Neural cell (in vitro differentiated cells): ENCODE data around the gene ACOT13. TPM values are rescaled to one million over a fixed set of nuclear protein-coding genes. Genes with fewer than 3 reads are reported as not detected.
"Not testable (repeated sequence)": the region's sequence is repeated elsewhere in the genome, so short reads cannot be mapped to it uniquely, and the experiment has no call there.

Experiments used
- H2AFZ ChIP-seq: fragments of 200-600, 300-800 bp; sonication (generic), shearing (Covaris generic); 2 replicates; pipeline ENCODE4 v1.6.0; 2014; ENCODE audit warnings: low read depth, mild to moderate bottlenecking, antibody characterized with exemption, low read length, moderate library complexity
- H3F3A ChIP-seq: fragments of 200-600 bp; shearing (Covaris generic); 2 replicates; pipeline ENCODE4 v1.6.1; 2016; ENCODE audit warnings: mild to moderate bottlenecking, moderate library complexity, mixed read lengths, antibody characterized with exemption, low read length; ENCODE audit not compliant: insufficient read depth, poor library complexity, severe bottlenecking
- H3K27ac ChIP-seq: fragments of 200-600, 300-800 bp; sonication (generic), shearing (Covaris generic); 2 replicates; pipeline ENCODE4 v1.5.1; 2014; ENCODE audit warnings: mild to moderate bottlenecking, low read length, moderate library complexity
- H3K27me3 ChIP-seq: fragments of 300-800, 200-600 bp; sonication (generic), shearing (Covaris generic); 2 replicates; pipeline ENCODE4 v1.6.0; 2014; ENCODE audit warnings: mild to moderate bottlenecking, low read depth, low read length, moderate library complexity; ENCODE audit not compliant: insufficient read depth
- H3K36me3 ChIP-seq: fragments of 300-800, 200-600 bp; sonication (generic), shearing (Covaris generic); 2 replicates; pipeline ENCODE4 v1.5.1; 2014; ENCODE audit warnings: mild to moderate bottlenecking, antibody characterized with exemption, low read length, moderate library complexity; ENCODE audit not compliant: insufficient read depth
- H3K4me2 ChIP-seq: fragments of 300-800, 200-600 bp; sonication (generic), shearing (Covaris generic); 2 replicates; pipeline ENCODE4 v1.6.0; 2014; ENCODE audit warnings: mild to moderate bottlenecking, low read length
- H3K4me3 ChIP-seq: fragments of 300-800, 200-600 bp; sonication (generic), shearing (Covaris generic); 2 replicates; pipeline ENCODE4 v1.5.1; 2014; ENCODE audit warnings: mild to moderate bottlenecking, low read length, moderate library complexity
- H3K79me2 ChIP-seq: fragments of 200-600 bp; shearing (Covaris generic); replicated peaks from 2 replicates; pipeline ENCODE4 v1.6.0; 2014; ENCODE audit warnings: mild to moderate bottlenecking, low read length, moderate library complexity; ENCODE audit not compliant: insufficient read depth
- H3K9ac ChIP-seq: fragments of 300-800, 200-600 bp; sonication (generic), shearing (Covaris generic); 2 replicates; pipeline ENCODE4 v1.6.1; 2016; ENCODE audit warnings: mild to moderate bottlenecking, low read length, mixed read lengths
- H3K9me2 ChIP-seq: fragments of 200-600 bp; shearing (Covaris generic); 2 replicates; pipeline ENCODE4 v1.6.1; 2016; ENCODE audit warnings: mild to moderate bottlenecking, low read length, mixed read lengths; ENCODE audit not compliant: insufficient read depth
- H3K9me3 ChIP-seq: fragments of 200-600, 300-800 bp; sonication (generic), shearing (Covaris generic); 2 replicates; pipeline ENCODE4 v1.6.1; 2016; ENCODE audit warnings: mild to moderate bottlenecking, mixed run types, low read length, moderate library complexity, mixed read lengths
- H4K20me1 ChIP-seq: fragments of 200-600 bp; shearing (Covaris generic); 2 replicates; pipeline ENCODE4 v1.6.1; 2016; ENCODE audit warnings: mild to moderate bottlenecking, mixed run types; ENCODE audit not compliant: insufficient read depth
- CTCF ChIP-seq: fragments of 450-650 bp; IDR thresholded peaks from 2 replicates; pipeline ENCODE4 v1.5.1; 2014; ENCODE audit warnings: antibody characterized with exemption, mild to moderate bottlenecking, moderate library complexity; ENCODE audit not compliant: poor library complexity, severe bottlenecking
- EP300 ChIP-seq: fragments of 450-650 bp; conservative IDR thresholded peaks from 2 replicates; pipeline ENCODE4 v1.6.1; 2014; ENCODE audit warnings: antibody characterized with exemption, mild to moderate bottlenecking, moderate library complexity; ENCODE audit not compliant: poor library complexity, severe bottlenecking
- EZH2 ChIP-seq: fragments of 200-600, 300-800 bp; shearing (Covaris generic), sonication (generic); IDR thresholded peaks from 2 replicates; pipeline ENCODE4 v1.6.1; 2014; ENCODE audit warnings: antibody characterized with exemption, low read length, borderline replicate concordance, mild to moderate bottlenecking; ENCODE audit not compliant: insufficient read depth, poor library complexity, severe bottlenecking
- MXI1 ChIP-seq: fragments of 450-650 bp; conservative IDR thresholded peaks from 2 replicates; pipeline ENCODE4 v1.6.1; 2014; ENCODE audit warnings: antibody characterized with exemption, mild to moderate bottlenecking; ENCODE audit not compliant: poor library complexity, severe bottlenecking
- POLR2AphosphoS5 ChIP-seq: IDR thresholded peaks from 2 replicates; pipeline ENCODE4 v1.6.1; 2012
- RAD21 ChIP-seq: fragments of 450-650 bp; conservative IDR thresholded peaks from 2 replicates; pipeline ENCODE4 v1.6.1; 2014; ENCODE audit warnings: antibody characterized with exemption, mild to moderate bottlenecking, moderate library complexity
- REST ChIP-seq: IDR thresholded peaks from 2 replicates; pipeline ENCODE4 v1.6.1; 2012; ENCODE audit warnings: borderline replicate concordance
- SMC3 ChIP-seq: fragments of 450-650 bp; conservative IDR thresholded peaks from 2 replicates; pipeline ENCODE4 v1.6.1; 2014; ENCODE audit warnings: antibody characterized with exemption, mild to moderate bottlenecking, moderate library complexity; ENCODE audit not compliant: poor library complexity
- TAF1 ChIP-seq: IDR thresholded peaks from 2 replicates; pipeline ENCODE4 v1.6.1; 2012; ENCODE audit warnings: low read depth
- polyA plus RNA-seq: library from polyadenylated mRNA; depleted of rRNA; stranded (reverse); fragments of >200 nt; gene quantifications from 2 replicates; pipeline ENCODE4 v1.2.3, GENCODE V29; 2014

ACOT13 gene
- polyA plus RNA-seq, 1 donor from 2014 or later, result 9.9 TPM

- H2AFZ ChIP-seq, result no peak overlapping the region
- no peaks in the 10 kb centered on the region for H4K20me1 ChIP-seq
- H3K27me3 ChIP-seq, result no peaks in the 10 kb centered on the region
- H3K9ac ChIP-seq, result no peak overlapping the region
- H3F3A ChIP-seq, result no peaks in the 10 kb centered on the region
- no peak overlapping the region for H3K4me3 ChIP-seq
- H3K27ac ChIP-seq, result no peak overlapping the region
- no peaks in the 10 kb centered on the region for H3K9me3 ChIP-seq
- no peaks in the 10 kb centered on the region for H3K36me3 ChIP-seq
- no peaks in the 10 kb centered on the region for H3K9me2 ChIP-seq
- TF ChIP-seq POLR2AphosphoS5 (no peak), RAD21 (no peak), CTCF (no peak), EP300 (no peak), EZH2 (no peak), TAF1 (no peak), MXI1 (no peak), REST (no peak), SMC3 (no peak)
- H3K79me2 ChIP-seq, result no peaks in the 10 kb centered on the region
- H3K4me2 ChIP-seq, result no peak overlapping the region
Observed at GRCh38 chr6:24752917-24753492, 86.1 kb downstream of the ACOT13 start.

- no peak overlapping the region for H2AFZ ChIP-seq
- no peaks in the 10 kb centered on the region for H3K9me3 ChIP-seq
- H3K27ac ChIP-seq, result no peak overlapping the region
- H3K36me3 ChIP-seq, result no peaks in the 10 kb centered on the region
- TF ChIP-seq REST (no peak), SMC3 (no peak), POLR2AphosphoS5 (no peak), RAD21 (no peak), TAF1 (no peak), MXI1 (no peak)
- H3F3A ChIP-seq, result no peaks in the 10 kb centered on the region
- no peak overlapping the region for H3K9ac ChIP-seq
- H3K27me3 ChIP-seq, result no peaks in the 10 kb centered on the region
- no peaks in the 10 kb centered on the region for H4K20me1 ChIP-seq
- no peak overlapping the region for H3K4me2 ChIP-seq
- no peaks in the 10 kb centered on the region for H3K9me2 ChIP-seq
- no peak overlapping the region for H3K4me3 ChIP-seq
- H3K79me2 ChIP-seq, result no peaks in the 10 kb centered on the region
Observed at GRCh38 chr6:24753545-24753944, 86.7 kb downstream of the ACOT13 start.

GRCh38 chr6:24754378-24754777 lies 87.5 kb downstream of the ACOT13 start:
- not testable (repeated sequence) for H2AFZ ChIP-seq, H3K36me3 ChIP-seq, H3K4me2 ChIP-seq, H3K9ac ChIP-seq, H3K9me2 ChIP-seq, H3K4me3 ChIP-seq, H3K9me3 ChIP-seq, H4K20me1 ChIP-seq, H3K27ac ChIP-seq, H3F3A ChIP-seq, H3K27me3 ChIP-seq, H3K79me2 ChIP-seq
